HL-60 (cell line): ENCODE data around the gene PC.

Experiments used
- GABPA ChIP-seq: IDR thresholded peaks from 2 replicates; pipeline ENCODE4 v1.6.1; 2012; ENCODE audit warnings: low read depth
- TF ChIP-seq, protein P1 (sequence below): IDR thresholded peaks from 2 replicates; pipeline ENCODE4 v1.6.1; 2012; ENCODE audit warnings: low read depth; ENCODE audit not compliant: insufficient replicate concordance
- TF ChIP-seq, protein P2 (sequence below): IDR thresholded peaks from one replicate; pipeline ENCODE4 v1.5.1; 2011; ENCODE audit warnings: low read length, control low read depth, inconsistent platforms; ENCODE audit not compliant: insufficient read depth

DNA sequence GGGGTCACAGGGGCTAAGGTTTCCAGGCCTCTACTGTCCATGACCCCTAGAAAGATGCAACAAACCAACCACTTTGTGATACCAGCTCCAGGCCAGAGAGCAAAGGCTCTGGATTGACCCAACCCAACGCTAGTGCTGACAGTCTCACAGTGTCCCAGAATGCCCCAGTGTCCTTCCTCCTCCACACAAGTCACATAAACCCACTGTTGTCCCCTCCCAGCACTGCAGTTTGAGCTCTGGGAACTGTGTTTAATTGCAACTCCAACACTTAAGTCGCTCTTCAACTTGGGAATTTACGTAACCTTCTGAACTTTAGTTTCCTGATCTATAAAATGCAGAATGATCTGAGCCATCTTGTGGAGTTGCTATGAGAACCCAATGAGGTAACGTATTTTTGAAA, 47.5 kb downstream of the PC start:
- TF ChIP-seq, protein P1, sequence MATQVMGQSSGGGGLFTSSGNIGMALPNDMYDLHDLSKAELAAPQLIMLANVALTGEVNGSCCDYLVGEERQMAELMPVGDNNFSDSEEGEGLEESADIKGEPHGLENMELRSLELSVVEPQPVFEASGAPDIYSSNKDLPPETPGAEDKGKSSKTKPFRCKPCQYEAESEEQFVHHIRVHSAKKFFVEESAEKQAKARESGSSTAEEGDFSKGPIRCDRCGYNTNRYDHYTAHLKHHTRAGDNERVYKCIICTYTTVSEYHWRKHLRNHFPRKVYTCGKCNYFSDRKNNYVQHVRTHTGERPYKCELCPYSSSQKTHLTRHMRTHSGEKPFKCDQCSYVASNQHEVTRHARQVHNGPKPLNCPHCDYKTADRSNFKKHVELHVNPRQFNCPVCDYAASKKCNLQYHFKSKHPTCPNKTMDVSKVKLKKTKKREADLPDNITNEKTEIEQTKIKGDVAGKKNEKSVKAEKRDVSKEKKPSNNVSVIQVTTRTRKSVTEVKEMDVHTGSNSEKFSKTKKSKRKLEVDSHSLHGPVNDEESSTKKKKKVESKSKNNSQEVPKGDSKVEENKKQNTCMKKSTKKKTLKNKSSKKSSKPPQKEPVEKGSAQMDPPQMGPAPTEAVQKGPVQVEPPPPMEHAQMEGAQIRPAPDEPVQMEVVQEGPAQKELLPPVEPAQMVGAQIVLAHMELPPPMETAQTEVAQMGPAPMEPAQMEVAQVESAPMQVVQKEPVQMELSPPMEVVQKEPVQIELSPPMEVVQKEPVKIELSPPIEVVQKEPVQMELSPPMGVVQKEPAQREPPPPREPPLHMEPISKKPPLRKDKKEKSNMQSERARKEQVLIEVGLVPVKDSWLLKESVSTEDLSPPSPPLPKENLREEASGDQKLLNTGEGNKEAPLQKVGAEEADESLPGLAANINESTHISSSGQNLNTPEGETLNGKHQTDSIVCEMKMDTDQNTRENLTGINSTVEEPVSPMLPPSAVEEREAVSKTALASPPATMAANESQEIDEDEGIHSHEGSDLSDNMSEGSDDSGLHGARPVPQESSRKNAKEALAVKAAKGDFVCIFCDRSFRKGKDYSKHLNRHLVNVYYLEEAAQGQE = no peak
- TF ChIP-seq, protein P2, sequence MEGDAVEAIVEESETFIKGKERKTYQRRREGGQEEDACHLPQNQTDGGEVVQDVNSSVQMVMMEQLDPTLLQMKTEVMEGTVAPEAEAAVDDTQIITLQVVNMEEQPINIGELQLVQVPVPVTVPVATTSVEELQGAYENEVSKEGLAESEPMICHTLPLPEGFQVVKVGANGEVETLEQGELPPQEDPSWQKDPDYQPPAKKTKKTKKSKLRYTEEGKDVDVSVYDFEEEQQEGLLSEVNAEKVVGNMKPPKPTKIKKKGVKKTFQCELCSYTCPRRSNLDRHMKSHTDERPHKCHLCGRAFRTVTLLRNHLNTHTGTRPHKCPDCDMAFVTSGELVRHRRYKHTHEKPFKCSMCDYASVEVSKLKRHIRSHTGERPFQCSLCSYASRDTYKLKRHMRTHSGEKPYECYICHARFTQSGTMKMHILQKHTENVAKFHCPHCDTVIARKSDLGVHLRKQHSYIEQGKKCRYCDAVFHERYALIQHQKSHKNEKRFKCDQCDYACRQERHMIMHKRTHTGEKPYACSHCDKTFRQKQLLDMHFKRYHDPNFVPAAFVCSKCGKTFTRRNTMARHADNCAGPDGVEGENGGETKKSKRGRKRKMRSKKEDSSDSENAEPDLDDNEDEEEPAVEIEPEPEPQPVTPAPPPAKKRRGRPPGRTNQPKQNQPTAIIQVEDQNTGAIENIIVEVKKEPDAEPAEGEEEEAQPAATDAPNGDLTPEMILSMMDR = no peak
- TF ChIP-seq GABPA = no peak
